Fibroblast of skin of back (primary cell): Measurements from ENCODE around the gene CDCA3.
"Not testable (repeated sequence)": the region's sequence is repeated elsewhere in the genome, so short reads cannot be mapped to it uniquely, and the experiment has no call there.

Experiments
- DNase-seq: peaks from one replicate; pipeline ENCODE4 v3.0.0-alpha.2; 2013

CDCA3 gene

GRCh38 chr12:6872073-6873048, 21.3 kb upstream of the CDCA3 start:
- DNase-seq = peak; percentile 75

- peak; percentile 47 for DNase-seq
These were observed 20.2 kb upstream of the CDCA3 start for GRCh38 chr12:6871052-6871957.

- not testable (repeated sequence) for DNase-seq
These were observed 19.2 kb upstream of the CDCA3 start for GRCh38 chr12:6870304-6870703.

GRCh38 chr12:6869049-6870021, 18.2 kb upstream of the CDCA3 start:
- peak; percentile 72 for DNase-seq

- no peak for DNase-seq
These were observed 17.3 kb upstream of the CDCA3 start for GRCh38 chr12:6868211-6869048.

GRCh38 chr12:6867413-6868210, 16.5 kb upstream of the CDCA3 start, which contains the start of gene TPI1:
TSS of gene TPI1 (plus strand) at chr12:6867531. CDS start at chr12:6867567, 36 bp downstream.
- peak; percentile 79 for DNase-seq

GRCh38 chr12:6866920-6867412, 15.9 kb upstream of the CDCA3 start:
- DNase-seq = no peak

- no peak for DNase-seq
These were observed 15.3 kb upstream of the CDCA3 start for GRCh38 chr12:6866163-6866919.

- not testable (repeated sequence) for DNase-seq
These were observed 14.2 kb upstream of the CDCA3 start for GRCh38 chr12:6865307-6865706.

- peak; percentile 40 for DNase-seq
These were observed 12.7 kb upstream of the CDCA3 start for GRCh38 chr12:6863586-6864321.

- no peak for DNase-seq
These were observed 11.9 kb upstream of the CDCA3 start for GRCh38 chr12:6863033-6863432.

GRCh38 chr12:6861391-6861790, 10.3 kb upstream of the CDCA3 start:
- no peak for DNase-seq

- DNase-seq = no peak
These were observed 9.9 kb upstream of the CDCA3 start for GRCh38 chr12:6860942-6861341.

- no peak for DNase-seq
These were observed 9.0 kb upstream of the CDCA3 start for GRCh38 chr12:6860116-6860515.

GRCh38 chr12:6858799-6859198, 7.7 kb upstream of the CDCA3 start:
- no peak for DNase-seq

GRCh38 chr12:6855322-6855721, 4.2 kb upstream of the CDCA3 start:
- no peak for DNase-seq

- no peak for DNase-seq
These were observed 3.0 kb upstream of the CDCA3 start for GRCh38 chr12:6854036-6854435.

- no peak for DNase-seq
These were observed 2.5 kb upstream of the CDCA3 start for GRCh38 chr12:6853626-6854025.
